Fibroblast of pulmonary artery (primary cell): ENCODE data around the gene CFL1.
A peak's percentile ranks its signal among the peaks of the same experiment; 100 is the strongest.

Experiments used
- DNase-seq: peaks from one replicate; pipeline ENCODE4 v3.0.0-alpha.2; 2010; ENCODE audit warnings: low read depth
- H3K4me3 ChIP-seq: replicated peaks from 2 replicates; pipeline ENCODE4 v1.5.1; 2011; ENCODE audit warnings: low read depth, mild to moderate bottlenecking, control low read depth, low read length, moderate library complexity
- TF ChIP-seq, protein P1 (sequence below): IDR thresholded peaks from 2 replicates; pipeline ENCODE4 v1.5.1; 2011; ENCODE audit warnings: mild to moderate bottlenecking, control low read depth, low read length, inconsistent platforms; ENCODE audit errors: missing control alignments

The CFL1 gene

DNA sequence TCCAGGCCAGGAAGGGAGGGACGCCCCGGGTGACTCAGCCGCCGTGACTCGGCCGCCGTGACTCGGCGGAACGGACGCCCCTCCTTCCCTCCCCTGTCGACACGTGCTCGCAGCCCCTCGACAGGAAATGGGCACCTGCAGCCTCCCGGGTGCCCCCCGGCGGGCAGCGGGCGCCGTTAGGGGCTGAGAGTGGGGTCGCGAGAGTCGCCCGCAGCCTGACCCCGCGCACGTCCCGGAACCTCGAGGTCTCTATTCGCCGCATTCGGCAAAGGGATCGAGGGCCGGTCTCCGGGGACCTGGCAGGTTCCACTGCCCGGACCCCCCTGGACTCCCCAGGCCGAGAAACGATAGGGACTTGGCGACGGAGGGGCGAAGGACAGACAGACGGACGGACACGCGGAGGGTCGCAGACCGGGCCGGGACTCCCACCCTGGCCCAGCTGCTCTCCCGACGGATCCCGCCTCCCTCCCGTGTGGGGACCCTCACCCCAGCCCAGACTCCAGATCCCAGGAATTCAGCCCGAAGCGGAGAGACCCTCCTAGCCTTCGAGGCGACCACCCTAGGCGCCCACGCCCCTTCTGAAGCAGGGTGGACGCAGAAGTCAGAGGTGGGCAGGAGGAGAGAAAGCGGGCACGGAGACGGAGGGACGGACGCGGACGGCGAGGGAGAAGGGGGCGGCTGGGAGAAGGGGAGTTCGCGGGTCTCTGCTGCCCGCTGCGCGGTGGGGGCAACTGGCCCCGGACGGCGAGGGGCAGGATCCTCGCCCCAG is 41.6 kb upstream of the CFL1 start:
- peak overlapping the region; percentile 84 for H3K4me3 ChIP-seq
- TF ChIP-seq, protein P1, sequence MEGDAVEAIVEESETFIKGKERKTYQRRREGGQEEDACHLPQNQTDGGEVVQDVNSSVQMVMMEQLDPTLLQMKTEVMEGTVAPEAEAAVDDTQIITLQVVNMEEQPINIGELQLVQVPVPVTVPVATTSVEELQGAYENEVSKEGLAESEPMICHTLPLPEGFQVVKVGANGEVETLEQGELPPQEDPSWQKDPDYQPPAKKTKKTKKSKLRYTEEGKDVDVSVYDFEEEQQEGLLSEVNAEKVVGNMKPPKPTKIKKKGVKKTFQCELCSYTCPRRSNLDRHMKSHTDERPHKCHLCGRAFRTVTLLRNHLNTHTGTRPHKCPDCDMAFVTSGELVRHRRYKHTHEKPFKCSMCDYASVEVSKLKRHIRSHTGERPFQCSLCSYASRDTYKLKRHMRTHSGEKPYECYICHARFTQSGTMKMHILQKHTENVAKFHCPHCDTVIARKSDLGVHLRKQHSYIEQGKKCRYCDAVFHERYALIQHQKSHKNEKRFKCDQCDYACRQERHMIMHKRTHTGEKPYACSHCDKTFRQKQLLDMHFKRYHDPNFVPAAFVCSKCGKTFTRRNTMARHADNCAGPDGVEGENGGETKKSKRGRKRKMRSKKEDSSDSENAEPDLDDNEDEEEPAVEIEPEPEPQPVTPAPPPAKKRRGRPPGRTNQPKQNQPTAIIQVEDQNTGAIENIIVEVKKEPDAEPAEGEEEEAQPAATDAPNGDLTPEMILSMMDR = no peak
- DNase-seq = peak; percentile 65

DNA sequence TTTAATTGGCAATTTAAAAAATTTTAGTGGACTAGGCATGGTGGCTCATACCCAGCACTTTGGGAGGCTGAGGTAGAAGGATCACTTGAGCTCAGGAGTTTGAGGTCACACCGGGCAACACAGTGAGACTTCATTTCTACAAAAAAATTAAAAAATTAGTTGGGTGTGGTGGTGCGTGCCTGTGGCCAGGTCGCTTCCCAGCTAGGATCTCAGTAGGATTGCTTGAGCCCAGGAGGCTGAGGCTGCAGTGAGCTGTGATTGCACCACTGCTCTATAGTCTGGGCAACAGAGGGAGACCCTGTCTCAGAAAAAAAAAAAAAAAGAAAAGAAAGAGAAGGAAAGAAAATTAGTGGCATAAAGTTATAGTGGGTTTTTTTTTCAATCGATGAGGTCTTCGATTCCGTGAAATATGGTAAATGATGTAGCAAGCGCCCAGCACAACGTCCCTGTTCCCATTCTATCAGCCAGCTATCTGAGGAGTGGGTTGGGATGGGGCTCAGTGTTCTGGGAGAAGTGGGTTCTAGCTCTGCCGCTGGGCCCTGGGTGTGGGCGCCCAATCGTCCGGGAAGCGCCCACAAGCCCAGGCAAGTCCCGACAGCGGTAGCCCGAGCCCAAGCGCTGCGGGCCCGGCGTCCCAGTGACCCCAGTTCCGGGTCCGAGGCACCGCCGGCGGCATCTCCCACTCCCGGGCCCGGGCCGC is 40.8 kb upstream of the CFL1 start:
- TF ChIP-seq, protein P1 = no peak
- peak; percentile 31 for DNase-seq
- peak overlapping the region; percentile 84 for H3K4me3 ChIP-seq

GRCh38 chr11:65897020-65897471 is 39.1 kb upstream of the CFL1 start:
- no peak for DNase-seq
- TF ChIP-seq, protein P1 = no peak

DNA sequence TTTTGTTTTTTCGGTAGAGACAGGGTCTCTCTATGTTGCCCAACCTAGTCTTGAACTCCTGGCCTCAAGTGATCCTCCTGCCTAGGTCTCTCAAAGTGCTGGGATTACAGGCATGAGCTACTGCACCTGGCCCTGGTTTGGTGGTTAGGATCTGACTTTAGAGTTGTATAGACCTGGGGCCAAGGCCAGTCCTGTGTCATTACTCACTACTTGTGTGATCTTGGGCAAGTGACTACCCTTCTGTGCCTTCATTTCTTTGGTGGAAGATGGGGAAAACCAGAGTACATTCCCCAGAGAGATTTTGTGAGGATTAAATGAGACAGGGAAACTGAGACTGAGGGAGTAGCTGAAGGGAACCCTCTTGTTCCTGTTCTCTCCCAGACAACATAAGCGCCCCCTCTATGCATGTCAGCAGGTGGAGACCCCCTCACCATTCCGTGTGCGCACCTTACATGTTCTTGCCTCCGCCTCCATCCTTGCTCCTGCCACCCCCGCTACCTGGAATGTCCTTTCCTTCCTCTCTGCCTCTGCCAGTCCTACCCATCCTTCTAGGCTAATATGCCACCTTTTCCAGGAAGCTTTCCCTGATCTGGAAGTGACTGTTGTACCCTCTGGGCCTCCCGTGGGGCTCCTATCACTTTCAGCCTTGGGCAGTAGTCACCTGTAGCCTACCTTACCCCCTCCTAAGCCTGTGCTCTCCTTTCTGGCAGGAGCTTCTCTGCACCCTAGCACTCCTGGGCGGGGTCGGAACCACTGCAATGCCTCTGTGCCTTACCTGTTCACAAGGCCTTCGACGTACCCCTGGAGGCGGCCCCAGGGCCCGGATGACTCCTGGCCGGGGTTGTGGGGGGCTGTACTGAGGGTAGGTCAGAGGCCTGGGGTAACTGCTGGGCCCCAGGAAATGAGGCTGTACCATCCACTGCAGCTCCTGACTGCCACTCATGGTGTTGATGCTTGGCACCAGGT is 38.3 kb upstream of the CFL1 start:
- H3K4me3 ChIP-seq = no peak overlapping the region
- DNase-seq = no peak
- TF ChIP-seq, protein P1 = no peak

More at GRCh38 chr11:65897020-65897471, 39.1 kb upstream of the CFL1 start:
- H3K4me3 ChIP-seq = no peak overlapping the region

DNA sequence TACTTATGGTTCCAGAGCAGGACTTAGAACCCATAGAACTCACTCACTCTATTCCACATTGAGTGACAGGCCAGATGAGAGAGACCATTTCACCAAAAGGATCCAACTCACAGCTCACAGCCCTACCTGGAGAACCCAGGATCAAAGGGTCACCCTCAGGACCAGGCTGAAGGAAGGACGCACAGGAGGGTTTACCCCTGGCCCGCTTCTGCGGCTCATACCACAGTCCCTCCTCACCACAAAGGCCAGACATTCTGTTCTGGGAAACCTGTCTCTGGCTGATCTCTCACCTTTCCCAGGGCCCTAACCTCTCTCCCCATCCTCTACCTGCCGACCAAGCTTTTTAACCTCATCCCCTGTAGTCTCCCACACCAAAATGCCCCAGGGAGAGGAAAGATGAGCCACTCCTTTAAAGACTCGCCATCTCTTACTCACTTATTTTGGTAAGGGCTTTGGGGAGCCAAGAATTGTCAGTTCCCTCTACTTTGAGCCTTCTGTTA is 37.6 kb upstream of the CFL1 start:
- TF ChIP-seq, protein P1 = no peak
- H3K4me3 ChIP-seq = no peak overlapping the region
- no peak for DNase-seq

DNA sequence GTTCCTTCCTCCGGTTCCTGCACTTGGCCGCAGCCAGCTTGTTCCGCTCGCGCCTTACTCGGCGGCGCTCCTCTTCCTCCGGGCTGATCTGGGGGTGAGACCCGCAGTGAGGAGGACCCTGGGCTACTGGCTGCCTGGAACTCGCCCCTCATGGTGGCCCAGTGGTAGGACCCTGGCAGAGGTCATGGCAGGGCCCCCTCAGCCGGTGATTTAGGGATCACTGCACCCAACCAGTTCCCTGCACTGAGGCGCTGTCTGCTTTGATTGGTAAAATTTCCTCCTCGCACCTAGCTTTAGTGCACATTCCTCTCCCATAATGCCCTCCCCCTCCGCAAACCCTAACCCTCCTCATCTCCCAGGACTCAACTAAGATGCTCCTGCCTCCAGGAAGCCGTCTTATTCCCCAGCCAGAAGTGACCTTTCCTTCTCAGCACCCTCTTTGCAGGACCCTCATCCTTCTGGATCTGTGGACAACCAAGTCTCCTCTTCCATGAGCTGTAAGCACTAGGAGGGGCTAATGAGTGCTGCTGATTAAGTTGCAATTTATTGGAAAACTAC is 36.1 kb upstream of the CFL1 start:
- H3K4me3 ChIP-seq = no peak overlapping the region
- no peak for DNase-seq
- TF ChIP-seq, protein P1 = no peak
